Measurements from ENCODE around the gene B3GALT2.

Gene B3GALT2

GRCh38 chr1:193210996-193211395, 24.6 kb upstream of the B3GALT2 start:
- TF ChIP-seq, protein P1, sequence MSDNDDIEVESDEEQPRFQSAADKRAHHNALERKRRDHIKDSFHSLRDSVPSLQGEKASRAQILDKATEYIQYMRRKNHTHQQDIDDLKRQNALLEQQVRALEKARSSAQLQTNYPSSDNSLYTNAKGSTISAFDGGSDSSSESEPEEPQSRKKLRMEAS (IDR thresholded peaks at IDR 0.05; ENCODE audit: low read depth, low read length): no peak
- TF ChIP-seq MYC (IDR thresholded peaks at IDR 0.05; ENCODE audit: low read depth, low read length): no peak
- TF ChIP-seq POLR2A (IDR thresholded peaks at IDR 0.05; ENCODE audit: extremely low read depth, insufficient read length): no peak
- TF ChIP-seq, protein P2, sequence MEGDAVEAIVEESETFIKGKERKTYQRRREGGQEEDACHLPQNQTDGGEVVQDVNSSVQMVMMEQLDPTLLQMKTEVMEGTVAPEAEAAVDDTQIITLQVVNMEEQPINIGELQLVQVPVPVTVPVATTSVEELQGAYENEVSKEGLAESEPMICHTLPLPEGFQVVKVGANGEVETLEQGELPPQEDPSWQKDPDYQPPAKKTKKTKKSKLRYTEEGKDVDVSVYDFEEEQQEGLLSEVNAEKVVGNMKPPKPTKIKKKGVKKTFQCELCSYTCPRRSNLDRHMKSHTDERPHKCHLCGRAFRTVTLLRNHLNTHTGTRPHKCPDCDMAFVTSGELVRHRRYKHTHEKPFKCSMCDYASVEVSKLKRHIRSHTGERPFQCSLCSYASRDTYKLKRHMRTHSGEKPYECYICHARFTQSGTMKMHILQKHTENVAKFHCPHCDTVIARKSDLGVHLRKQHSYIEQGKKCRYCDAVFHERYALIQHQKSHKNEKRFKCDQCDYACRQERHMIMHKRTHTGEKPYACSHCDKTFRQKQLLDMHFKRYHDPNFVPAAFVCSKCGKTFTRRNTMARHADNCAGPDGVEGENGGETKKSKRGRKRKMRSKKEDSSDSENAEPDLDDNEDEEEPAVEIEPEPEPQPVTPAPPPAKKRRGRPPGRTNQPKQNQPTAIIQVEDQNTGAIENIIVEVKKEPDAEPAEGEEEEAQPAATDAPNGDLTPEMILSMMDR (IDR thresholded peaks at IDR 0.05; ENCODE audit: low read depth, low read length): no peak
- no peak for DNase-seq (ENCODE audit: low read depth)
- no peak overlapping the region for H3K4me3 ChIP-seq (ENCODE audit: low read depth, low read length)

DNA sequence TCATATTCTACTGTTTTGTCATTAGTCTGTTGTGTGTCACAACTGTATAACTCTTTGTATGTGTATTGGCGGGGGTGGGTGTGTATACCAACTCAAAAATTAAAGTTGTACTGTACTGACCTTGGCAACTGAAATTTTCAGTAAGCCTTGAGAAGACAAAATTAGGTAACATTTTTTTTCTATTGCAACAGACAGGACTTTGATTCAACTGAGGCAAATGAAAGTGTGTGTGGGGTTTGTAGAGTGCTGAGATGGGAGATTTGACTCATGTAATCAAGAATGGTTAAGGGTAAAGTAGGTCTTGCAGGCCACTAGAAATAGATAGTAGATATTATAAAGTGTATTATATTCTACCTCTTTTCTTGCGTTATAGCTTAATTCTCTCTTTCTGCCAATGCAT, 14.6 kb upstream of the B3GALT2 start:
- DNase-seq (ENCODE audit: low read depth): no peak
- TF ChIP-seq, protein P1 (IDR thresholded peaks at IDR 0.05; ENCODE audit: low read depth, low read length): no peak
- TF ChIP-seq, protein P2 (IDR thresholded peaks at IDR 0.05; ENCODE audit: low read depth, low read length): no peak
- TF ChIP-seq MYC (IDR thresholded peaks at IDR 0.05; ENCODE audit: low read depth, low read length) (no peak), POLR2A (IDR thresholded peaks at IDR 0.05; ENCODE audit: extremely low read depth, insufficient read length) (no peak)
- no peak overlapping the region for H3K4me3 ChIP-seq (ENCODE audit: low read depth, low read length)

GRCh38 chr1:193199940-193200339, 13.5 kb upstream of the B3GALT2 start:
- DNase-seq (ENCODE audit: low read depth): no peak
- H3K4me3 ChIP-seq (ENCODE audit: low read depth, low read length): no peak overlapping the region
- TF ChIP-seq POLR2A (IDR thresholded peaks at IDR 0.05; ENCODE audit: extremely low read depth, insufficient read length): no peak
- TF ChIP-seq, protein P2 (IDR thresholded peaks at IDR 0.05; ENCODE audit: low read depth, low read length): no peak
- no peak for TF ChIP-seq MYC (IDR thresholded peaks at IDR 0.05; ENCODE audit: low read depth, low read length)
- TF ChIP-seq, protein P1 (IDR thresholded peaks at IDR 0.05; ENCODE audit: low read depth, low read length): no peak

GRCh38 chr1:193192586-193192985, 6.2 kb upstream of the B3GALT2 start:
- no peak overlapping the region for H3K4me3 ChIP-seq (ENCODE audit: low read depth, low read length)
- TF ChIP-seq, protein P2 (IDR thresholded peaks at IDR 0.05; ENCODE audit: low read depth, low read length): no peak
- TF ChIP-seq POLR2A (IDR thresholded peaks at IDR 0.05; ENCODE audit: extremely low read depth, insufficient read length) (no peak), MYC (IDR thresholded peaks at IDR 0.05; ENCODE audit: low read depth, low read length) (no peak)
- TF ChIP-seq, protein P1 (IDR thresholded peaks at IDR 0.05; ENCODE audit: low read depth, low read length): no peak

DNA sequence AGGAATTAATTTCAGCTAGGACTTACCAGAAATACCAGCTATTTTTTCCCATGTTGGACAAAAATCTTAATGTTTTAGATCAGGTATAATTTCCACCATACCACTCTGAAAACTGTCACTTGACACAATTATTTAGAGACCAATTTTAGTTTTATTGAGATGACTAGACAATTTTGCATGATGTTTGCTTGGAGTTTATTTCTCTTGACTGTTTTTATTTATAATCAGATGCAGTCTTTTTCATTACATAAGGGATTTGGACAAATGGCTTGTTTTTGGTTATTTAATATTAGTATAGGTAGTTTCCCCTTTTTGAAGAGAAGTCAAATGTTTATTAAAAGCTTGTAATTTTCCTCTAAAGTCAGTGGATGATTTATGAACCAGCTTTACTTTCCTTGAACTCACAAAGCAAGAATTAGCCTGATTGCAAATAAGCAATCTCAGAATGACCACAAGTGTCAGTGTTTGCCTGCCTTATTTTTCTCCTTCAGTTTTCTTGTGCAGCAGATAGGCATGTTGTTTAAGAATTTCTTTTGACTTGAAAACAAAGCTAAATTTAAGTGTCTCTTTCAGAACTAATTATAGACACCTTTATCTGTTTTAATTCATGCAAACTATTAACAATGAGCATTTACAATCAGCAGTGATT, 3.8 kb upstream of the B3GALT2 start:
- no peak for DNase-seq (ENCODE audit: low read depth)
- TF ChIP-seq, protein P1 (IDR thresholded peaks at IDR 0.05; ENCODE audit: low read depth, low read length): no peak
- TF ChIP-seq POLR2A (IDR thresholded peaks at IDR 0.05; ENCODE audit: extremely low read depth, insufficient read length): no peak
- no peak for TF ChIP-seq MYC (IDR thresholded peaks at IDR 0.05; ENCODE audit: low read depth, low read length)
- TF ChIP-seq, protein P2 (IDR thresholded peaks at IDR 0.05; ENCODE audit: low read depth, low read length): no peak
- no peak overlapping the region for H3K4me3 ChIP-seq (ENCODE audit: low read depth, low read length)

More at GRCh38 chr1:193192586-193192985, 6.2 kb upstream of the B3GALT2 start:
- DNase-seq (ENCODE audit: low read depth): no peak
